SJCRH30 (cell line): ENCODE data around the gene MICAL2. TPM values are rescaled to one million over a fixed set of nuclear protein-coding genes. Genes with fewer than 3 reads are reported as not detected.
A peak's percentile ranks its signal among the peaks of the same experiment; 100 is the strongest.

Source experiments
- DNase-seq, 2 experiments: peaks; one replicate each; pipeline ENCODE4 v3.0.0-alpha.2; 2015 to 2020
- H3K27ac ChIP-seq: fragments of 250-450 bp; sonication (Bioruptor Pico); 2 replicates; pipeline ENCODE4 v1.5.1; 2020; ENCODE audit warnings: mild to moderate bottlenecking, moderate library complexity
- H3K27me3 ChIP-seq: fragments of 250-450 bp; sonication (Bioruptor Pico); 2 replicates; pipeline ENCODE4 v1.5.1; 2020; ENCODE audit warnings: mild to moderate bottlenecking, moderate library complexity
- H3K36me3 ChIP-seq: fragments of 250-450 bp; sonication (Bioruptor Pico); 2 replicates; pipeline ENCODE4 v1.5.1; 2020; ENCODE audit warnings: mild to moderate bottlenecking, moderate library complexity
- H3K4me1 ChIP-seq: fragments of 250-450 bp; sonication (Bioruptor Pico); 2 replicates; pipeline ENCODE4 v1.5.1; 2020; ENCODE audit warnings: mild to moderate bottlenecking, moderate library complexity
- H3K4me3 ChIP-seq: fragments of 250-450 bp; sonication (Bioruptor Pico); 2 replicates; pipeline ENCODE4 v1.5.1; 2020; ENCODE audit warnings: mild to moderate bottlenecking, moderate library complexity
- H3K9me3 ChIP-seq: fragments of 250-450 bp; sonication (Bioruptor Pico); replicated peaks from 2 replicates; pipeline ENCODE4 v1.5.1; 2020; ENCODE audit warnings: mild to moderate bottlenecking, moderate library complexity
- total RNA-seq: library from RNA; depleted of rRNA; stranded (reverse); fragments of >200 nt; shearing (Covaris generic); gene quantifications from 2 replicates; pipeline ENCODE4 v1.2.3, GENCODE V29; 2014

The MICAL2 gene
- total RNA-seq, 1 experiment from 2014 or later = 7.8 TPM

GRCh38 chr11:12101318-12101717, 9.1 kb upstream of the MICAL2 start:
- H3K36me3 ChIP-seq = no peaks in the 10 kb centered on the region

GRCh38 chr11:12102588-12103410, 7.6 kb upstream of the MICAL2 start:
- H3K4me1 ChIP-seq = peaks cover 6% of the 10 kb centered on the region
- DNase-seq = no peak
- H3K27me3 ChIP-seq = peaks cover 26% of the 10 kb centered on the region
- no peak overlapping the region for H3K27ac ChIP-seq
- no peaks in the 10 kb centered on the region for H3K36me3 ChIP-seq
- H3K9me3 ChIP-seq = no peaks in the 10 kb centered on the region
- no peak overlapping the region for H3K4me3 ChIP-seq

More at GRCh38 chr11:12101318-12101717, 9.1 kb upstream of the MICAL2 start:
- no peak overlapping the region for H3K4me3 ChIP-seq
- H3K4me1 ChIP-seq = peaks cover 6% of the 10 kb centered on the region
- H3K27me3 ChIP-seq = peaks cover 26% of the 10 kb centered on the region
- DNase-seq = no peak
- H3K27ac ChIP-seq = no peak overlapping the region
- no peaks in the 10 kb centered on the region for H3K9me3 ChIP-seq

- peaks cover 2% of the 10 kb centered on the region for H3K4me1 ChIP-seq
- H3K27me3 ChIP-seq = peaks cover 26% of the 10 kb centered on the region
- H3K9me3 ChIP-seq = no peaks in the 10 kb centered on the region
- H3K36me3 ChIP-seq = no peaks in the 10 kb centered on the region
- DNase-seq = no peak
- no peak overlapping the region for H3K4me3 ChIP-seq
- H3K27ac ChIP-seq = no peak overlapping the region
Observed at GRCh38 chr11:12103411-12104225, 6.8 kb upstream of the MICAL2 start.

GRCh38 chr11:12105471-12105870, 4.9 kb upstream of the MICAL2 start:
- H3K4me1 ChIP-seq = no peaks in the 10 kb centered on the region
- no peak for DNase-seq
- H3K4me3 ChIP-seq = no peak overlapping the region
- peaks cover 21% of the 10 kb centered on the region for H3K27me3 ChIP-seq
- H3K27ac ChIP-seq = no peak overlapping the region
- H3K36me3 ChIP-seq = no peaks in the 10 kb centered on the region
- no peaks in the 10 kb centered on the region for H3K9me3 ChIP-seq

- H3K4me1 ChIP-seq = peaks cover 2% of the 10 kb centered on the region; the same call in 1 of the 2 replicates
- H3K9me3 ChIP-seq = no peaks in the 10 kb centered on the region
- no peak for DNase-seq
- H3K36me3 ChIP-seq = no peaks in the 10 kb centered on the region
- no peak overlapping the region for H3K27ac ChIP-seq
- H3K27me3 ChIP-seq = peaks cover 15% of the 10 kb centered on the region
- H3K4me3 ChIP-seq = no peak overlapping the region
Observed at GRCh38 chr11:12106101-12106500, 4.3 kb upstream of the MICAL2 start.

GRCh38 chr11:12106501-12106900, 3.9 kb upstream of the MICAL2 start:
- H3K27me3 ChIP-seq = peaks cover 15% of the 10 kb centered on the region
- H3K27ac ChIP-seq = no peak overlapping the region
- H3K9me3 ChIP-seq = no peaks in the 10 kb centered on the region
- H3K36me3 ChIP-seq = no peaks in the 10 kb centered on the region
- DNase-seq = no peak
- peaks cover 6% of the 10 kb centered on the region; the same call in 1 of the 2 replicates for H3K4me1 ChIP-seq
- no peak overlapping the region for H3K4me3 ChIP-seq

- H3K27me3 ChIP-seq = peaks cover 5% of the 10 kb centered on the region; the same call in 1 of the 2 replicates
- H3K36me3 ChIP-seq = no peaks in the 10 kb centered on the region
- DNase-seq = no peak
- no peak overlapping the region for H3K4me3 ChIP-seq
- no peak overlapping the region for H3K27ac ChIP-seq
- H3K9me3 ChIP-seq = no peaks in the 10 kb centered on the region
- H3K4me1 ChIP-seq = peaks cover 8% of the 10 kb centered on the region; the same call in 1 of the 2 replicates
Observed at GRCh38 chr11:12108875-12109453, 1.4 kb upstream of the MICAL2 start.

- DNase-seq = no peak
- Histone ChIP-seq H3K27ac (no peak overlapping the region), H3K27me3 (no peaks in the 10 kb centered on the region), H3K4me1 (peaks cover 8% of the 10 kb centered on the region; the same call in 1 of the 2 replicates), H3K9me3 (no peaks in the 10 kb centered on the region), H3K36me3 (no peaks in the 10 kb centered on the region), H3K4me3 (peak overlapping the region; percentile 61)
Observed at GRCh38 chr11:12109591-12110196, 696 bp upstream of the MICAL2 start.

- Histone ChIP-seq H3K9me3 (no peaks in the 10 kb centered on the region), H3K27ac (no peak overlapping the region), H3K36me3 (no peaks in the 10 kb centered on the region), H3K27me3 (no peaks in the 10 kb centered on the region), H3K4me3 (peak overlapping the region; percentile 61), H3K4me1 (peaks cover 8% of the 10 kb centered on the region; the same call in 1 of the 2 replicates)
- DNase-seq = peak; percentile 30 to 45
Observed at GRCh38 chr11:12110714-12111548, 541 bp downstream of the MICAL2 start.

GRCh38 chr11:12111549-12112520, 1.4 kb downstream of the MICAL2 start:
- no peak overlapping the region for H3K27ac ChIP-seq

GRCh38 chr11:12112750-12113149, 2.4 kb downstream of the MICAL2 start:
- no peaks in the 10 kb centered on the region for H3K9me3 ChIP-seq
- no peaks in the 10 kb centered on the region for H3K36me3 ChIP-seq
- H3K4me3 ChIP-seq = no peak overlapping the region
- H3K27me3 ChIP-seq = no peaks in the 10 kb centered on the region
- no peak for DNase-seq
- no peak overlapping the region for H3K27ac ChIP-seq
- peaks cover 8% of the 10 kb centered on the region; the same call in 1 of the 2 replicates for H3K4me1 ChIP-seq

More at GRCh38 chr11:12111549-12112520, 1.4 kb downstream of the MICAL2 start:
- no peaks in the 10 kb centered on the region for H3K9me3 ChIP-seq
- H3K27me3 ChIP-seq = no peaks in the 10 kb centered on the region
- no peaks in the 10 kb centered on the region for H3K36me3 ChIP-seq
- no peak for DNase-seq
- H3K4me3 ChIP-seq = peak overlapping the region; percentile 61
- H3K4me1 ChIP-seq = peaks cover 8% of the 10 kb centered on the region; the same call in 1 of the 2 replicates

- DNase-seq = no peak
- no peak overlapping the region for H3K4me3 ChIP-seq
- no peaks in the 10 kb centered on the region for H3K9me3 ChIP-seq
- no peaks in the 10 kb centered on the region for H3K27me3 ChIP-seq
- peaks cover 8% of the 10 kb centered on the region; the same call in 1 of the 2 replicates for H3K4me1 ChIP-seq
- H3K36me3 ChIP-seq = no peaks in the 10 kb centered on the region
- H3K27ac ChIP-seq = no peak overlapping the region
Observed at GRCh38 chr11:12113294-12113693, 2.9 kb downstream of the MICAL2 start.
